ENCODE measurements around the gene ZGLP1.
"Not testable (repeated sequence)": the region's sequence is repeated elsewhere in the genome, so short reads cannot be mapped to it uniquely, and the experiment has no call there.

Gene ZGLP1

GRCh38 chr19:10292789-10293636, 16.6 kb downstream of the ZGLP1 start:
- no peak for DNase-seq

DNA sequence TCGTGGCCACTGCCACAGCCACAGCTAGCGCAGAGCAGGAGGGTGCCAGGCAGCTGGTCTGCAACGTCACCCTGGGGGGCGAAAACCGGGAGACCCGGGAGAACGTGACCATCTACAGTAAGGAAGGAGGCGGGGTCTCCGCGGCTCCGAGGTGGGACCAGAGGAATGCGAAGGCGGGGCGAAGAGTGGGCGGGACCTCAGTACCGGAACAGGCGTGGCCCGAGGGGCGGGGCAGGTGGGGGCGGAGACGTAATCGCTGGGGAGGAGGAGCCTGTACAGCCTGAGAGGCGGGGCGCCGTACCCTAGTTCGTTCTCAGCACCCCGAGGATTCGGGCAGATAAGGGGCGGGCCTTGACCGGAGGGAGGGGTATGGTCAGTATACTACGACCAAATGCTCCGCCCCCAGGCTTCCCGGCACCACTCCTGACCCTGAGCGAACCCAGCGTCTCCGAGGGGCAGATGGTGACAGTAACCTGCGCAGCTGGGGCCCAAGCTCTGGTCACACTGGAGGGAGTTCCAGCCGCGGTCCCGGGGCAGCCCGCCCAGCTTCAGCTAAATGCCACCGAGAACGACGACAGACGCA, 17.3 kb downstream of the ZGLP1 start:
- DNase-seq = no peak

DNA sequence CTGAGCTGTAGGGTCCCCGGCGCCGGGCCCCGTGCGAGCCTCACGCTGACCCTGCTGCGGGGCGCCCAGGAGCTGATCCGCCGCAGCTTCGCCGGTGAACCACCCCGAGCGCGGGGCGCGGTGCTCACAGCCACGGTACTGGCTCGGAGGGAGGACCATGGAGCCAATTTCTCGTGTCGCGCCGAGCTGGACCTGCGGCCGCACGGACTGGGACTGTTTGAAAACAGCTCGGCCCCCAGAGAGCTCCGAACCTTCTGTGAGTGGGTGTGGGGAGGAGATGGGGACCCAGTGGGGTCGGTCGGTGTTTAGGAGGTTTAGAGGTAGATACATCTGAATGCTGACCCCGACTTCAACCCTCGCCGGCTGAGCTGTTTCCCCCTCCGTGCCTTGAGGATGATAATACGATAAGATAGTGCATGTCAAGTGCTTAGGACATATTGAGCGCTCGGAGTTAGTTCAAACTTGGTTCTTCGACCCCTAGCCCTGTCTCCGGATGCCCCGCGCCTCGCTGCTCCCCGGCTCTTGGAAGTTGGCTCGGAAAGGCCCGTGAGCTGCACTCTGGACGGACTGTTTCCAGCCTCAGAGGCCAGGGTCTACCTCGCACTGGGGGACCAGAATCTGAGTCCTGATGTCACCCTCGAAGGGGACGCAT, 17.9 kb downstream of the ZGLP1 start:
- no peak for DNase-seq

DNA sequence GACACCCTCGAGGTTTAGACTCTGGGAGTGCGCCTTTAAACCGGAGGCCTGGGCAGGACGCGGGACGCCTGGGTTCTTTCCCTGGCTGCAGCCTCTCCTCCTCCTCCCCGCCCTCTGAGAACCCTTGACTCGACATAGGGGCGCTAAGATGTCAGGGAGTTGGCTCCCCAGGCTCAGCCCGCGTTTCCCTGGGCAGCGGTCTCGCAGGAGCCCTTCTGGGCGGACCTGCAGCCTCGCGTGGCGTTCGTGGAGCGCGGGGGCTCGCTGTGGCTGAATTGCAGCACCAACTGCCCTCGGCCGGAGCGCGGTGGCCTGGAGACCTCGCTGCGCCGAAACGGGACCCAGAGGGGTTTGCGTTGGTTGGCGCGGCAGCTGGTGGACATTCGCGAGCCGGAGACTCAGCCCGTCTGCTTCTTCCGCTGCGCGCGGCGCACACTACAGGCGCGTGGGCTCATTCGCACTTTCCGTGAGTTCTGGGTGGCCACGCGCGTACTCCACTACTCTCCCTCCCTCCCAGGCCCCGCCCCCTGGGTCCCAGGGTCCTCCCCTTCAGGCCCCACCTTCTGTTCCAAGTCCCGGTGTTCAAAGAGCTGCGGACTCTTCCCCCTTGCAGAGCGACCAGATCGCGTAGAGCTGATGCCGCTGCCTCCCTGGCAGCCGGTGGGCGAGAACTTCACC, 18.6 kb downstream of the ZGLP1 start:
- DNase-seq = peak; percentile 43

- no peak for DNase-seq
These were observed 19.2 kb downstream of the ZGLP1 start for GRCh38 chr19:10290357-10290875.

DNA sequence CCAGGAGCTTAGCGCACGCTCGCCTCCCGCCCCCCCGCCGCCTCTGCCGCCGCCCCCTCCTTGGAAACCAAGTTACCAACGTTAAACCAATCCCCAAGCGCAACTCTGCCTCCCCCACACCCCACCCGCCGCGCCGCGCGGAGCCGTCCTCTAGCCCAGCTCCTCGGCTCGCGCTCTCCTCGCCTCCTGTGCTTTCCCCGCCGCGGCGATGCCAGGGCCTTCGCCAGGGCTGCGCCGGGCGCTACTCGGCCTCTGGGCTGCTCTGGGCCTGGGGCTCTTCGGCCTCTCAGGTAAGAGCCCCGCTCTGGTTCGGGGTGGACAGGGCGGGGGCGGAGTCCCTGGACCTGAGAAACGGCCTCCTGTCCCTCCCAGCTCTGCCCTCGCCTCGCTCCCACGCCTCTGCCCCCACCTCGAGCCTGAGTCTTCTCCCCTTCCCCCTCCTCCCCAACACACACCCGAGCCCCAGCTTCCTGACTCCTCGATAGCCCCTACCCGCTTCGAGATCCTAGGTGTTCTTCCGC, 19.7 kb downstream of the ZGLP1 start, which contains the start of gene ICAM5:
Gene ICAM5, plus strand, starts transcription at position 117 of the 521 bp plus-strand sequence. Its CDS starts 92 bp downstream, at position 209.
- peak; percentile 63 for DNase-seq

DNA sequence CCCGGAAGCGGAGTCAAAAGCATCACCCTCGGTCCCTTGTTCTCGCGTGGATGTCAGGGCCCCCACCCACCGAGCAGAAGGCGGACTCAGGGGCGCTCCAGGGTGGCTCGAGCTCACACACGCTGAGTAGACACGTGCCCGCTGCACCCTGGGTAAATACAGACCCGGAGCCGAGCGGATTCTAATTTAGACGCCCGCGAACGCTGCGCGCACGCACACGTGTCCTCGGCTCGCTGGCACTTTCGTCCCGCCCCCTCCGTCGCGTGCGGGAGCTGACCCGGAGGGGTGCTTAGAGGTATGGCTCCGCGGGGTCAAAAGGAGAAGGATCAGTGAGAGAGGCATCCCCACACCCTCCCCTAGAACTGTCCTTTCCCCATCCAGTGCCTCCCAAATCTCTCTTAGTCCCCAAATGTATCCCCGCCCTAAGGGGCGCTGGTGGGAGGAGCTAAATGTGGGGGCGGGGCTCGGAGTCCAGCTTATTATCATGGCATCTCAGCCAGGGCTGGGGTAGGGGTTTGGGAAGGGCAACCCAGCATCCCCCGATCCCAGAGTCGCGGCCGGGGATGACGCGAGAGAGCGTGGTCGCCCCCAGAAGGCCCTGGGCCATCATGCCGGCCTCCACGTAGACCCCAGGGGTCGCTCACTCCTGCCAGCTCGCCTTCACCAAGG, 20.3 kb downstream of the ZGLP1 start:
- DNase-seq = peak; percentile 78

GRCh38 chr19:10288662-10289166, 20.9 kb downstream of the ZGLP1 start:
- DNase-seq = peak; percentile 58

DNA sequence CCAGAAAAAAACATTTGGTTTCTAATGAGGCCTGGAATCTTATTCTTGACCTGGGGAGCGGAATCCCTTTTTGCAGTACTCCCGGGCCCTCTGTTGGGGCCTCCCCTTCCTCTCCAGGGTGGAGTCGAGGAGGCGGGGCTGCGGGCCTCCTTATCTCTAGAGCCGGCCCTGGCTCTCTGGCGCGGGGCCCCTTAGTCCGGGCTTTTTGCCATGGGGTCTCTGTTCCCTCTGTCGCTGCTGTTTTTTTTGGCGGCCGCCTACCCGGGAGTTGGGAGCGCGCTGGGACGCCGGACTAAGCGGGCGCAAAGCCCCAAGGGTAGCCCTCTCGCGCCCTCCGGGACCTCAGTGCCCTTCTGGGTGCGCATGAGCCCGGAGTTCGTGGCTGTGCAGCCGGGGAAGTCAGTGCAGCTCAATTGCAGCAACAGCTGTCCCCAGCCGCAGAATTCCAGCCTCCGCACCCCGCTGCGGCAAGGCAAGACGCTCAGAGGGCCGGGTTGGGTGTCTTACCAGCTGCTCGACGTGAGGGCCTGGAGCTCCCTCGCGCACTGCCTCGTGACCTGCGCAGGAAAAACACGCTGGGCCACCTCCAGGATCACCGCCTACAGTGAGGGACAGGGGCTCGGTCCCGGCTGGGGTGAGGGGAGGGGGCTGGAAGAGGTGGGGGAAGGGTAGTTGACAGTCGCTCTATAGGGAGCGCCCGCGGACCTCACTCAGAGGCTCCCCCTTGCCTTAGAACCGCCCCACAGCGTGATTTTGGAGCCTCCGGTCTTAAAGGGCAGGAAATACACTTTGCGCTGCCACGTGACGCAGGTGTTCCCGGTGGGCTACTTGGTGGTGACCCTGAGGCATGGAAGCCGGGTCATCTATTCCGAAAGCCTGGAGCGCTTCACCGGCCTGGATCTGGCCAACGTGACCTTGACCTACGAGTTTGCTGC, 22.5 kb downstream of the ZGLP1 start, which contains the start of gene ICAM4:
Gene ICAM4, plus strand, starts transcription at position 153 of the 935 bp plus-strand sequence. Its CDS starts 58 bp downstream, at position 211.
- DNase-seq = no peak

GRCh38 chr19:10285393-10285792, 24.2 kb downstream of the ZGLP1 start:
- DNase-seq = no peak

- no peak for DNase-seq
These were observed 24.7 kb downstream of the ZGLP1 start for GRCh38 chr19:10284960-10285278.

- no peak for DNase-seq
These were observed 25.3 kb downstream of the ZGLP1 start for GRCh38 chr19:10284065-10284959.

DNA sequence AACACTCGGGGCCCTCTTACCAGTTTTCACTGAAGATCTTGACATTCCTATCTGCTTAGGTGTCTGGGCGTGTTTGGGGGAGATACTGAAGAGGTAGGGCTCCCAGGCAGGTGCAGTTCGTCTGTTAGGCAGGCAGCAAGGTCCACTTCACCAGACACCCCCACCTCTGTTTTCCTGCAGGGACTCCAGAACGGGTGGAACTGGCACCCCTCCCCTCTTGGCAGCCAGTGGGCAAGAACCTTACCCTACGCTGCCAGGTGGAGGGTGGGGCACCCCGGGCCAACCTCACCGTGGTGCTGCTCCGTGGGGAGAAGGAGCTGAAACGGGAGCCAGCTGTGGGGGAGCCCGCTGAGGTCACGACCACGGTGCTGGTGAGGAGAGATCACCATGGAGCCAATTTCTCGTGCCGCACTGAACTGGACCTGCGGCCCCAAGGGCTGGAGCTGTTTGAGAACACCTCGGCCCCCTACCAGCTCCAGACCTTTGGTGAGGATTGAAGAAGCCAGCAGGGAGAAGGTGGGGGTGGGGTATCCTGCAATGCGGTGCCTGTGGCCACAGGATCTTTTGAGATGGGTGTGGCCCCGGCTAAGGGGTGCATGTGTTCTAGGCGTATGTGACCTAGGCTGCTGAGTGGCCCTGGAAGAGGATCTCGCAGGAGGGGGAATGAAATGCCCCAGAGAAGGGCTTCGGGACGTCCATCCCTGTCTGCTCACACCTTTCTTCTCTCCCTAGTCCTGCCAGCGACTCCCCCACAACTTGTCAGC, 26.1 kb downstream of the ZGLP1 start:
- DNase-seq = no peak

DNA sequence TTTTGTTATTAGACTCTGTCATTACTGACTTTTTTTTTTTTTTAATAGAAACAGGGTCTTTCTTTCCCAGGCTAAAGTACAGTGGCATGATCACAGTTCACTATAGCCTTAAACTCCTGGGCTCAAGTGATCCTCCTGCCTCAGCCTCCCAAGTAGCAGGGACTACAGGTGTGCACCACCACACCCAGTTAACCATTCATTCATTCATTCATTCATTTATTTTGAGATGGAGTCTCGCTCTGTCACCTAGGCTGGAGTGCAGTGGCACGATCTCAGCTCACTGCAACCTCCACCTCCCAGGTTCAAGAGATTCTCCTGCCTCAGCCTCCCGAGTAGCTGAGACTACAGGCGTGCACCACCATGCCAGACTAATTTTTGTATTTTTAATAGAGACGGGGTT, 27.6 kb downstream of the ZGLP1 start:
- DNase-seq = not testable (repeated sequence)

DNA sequence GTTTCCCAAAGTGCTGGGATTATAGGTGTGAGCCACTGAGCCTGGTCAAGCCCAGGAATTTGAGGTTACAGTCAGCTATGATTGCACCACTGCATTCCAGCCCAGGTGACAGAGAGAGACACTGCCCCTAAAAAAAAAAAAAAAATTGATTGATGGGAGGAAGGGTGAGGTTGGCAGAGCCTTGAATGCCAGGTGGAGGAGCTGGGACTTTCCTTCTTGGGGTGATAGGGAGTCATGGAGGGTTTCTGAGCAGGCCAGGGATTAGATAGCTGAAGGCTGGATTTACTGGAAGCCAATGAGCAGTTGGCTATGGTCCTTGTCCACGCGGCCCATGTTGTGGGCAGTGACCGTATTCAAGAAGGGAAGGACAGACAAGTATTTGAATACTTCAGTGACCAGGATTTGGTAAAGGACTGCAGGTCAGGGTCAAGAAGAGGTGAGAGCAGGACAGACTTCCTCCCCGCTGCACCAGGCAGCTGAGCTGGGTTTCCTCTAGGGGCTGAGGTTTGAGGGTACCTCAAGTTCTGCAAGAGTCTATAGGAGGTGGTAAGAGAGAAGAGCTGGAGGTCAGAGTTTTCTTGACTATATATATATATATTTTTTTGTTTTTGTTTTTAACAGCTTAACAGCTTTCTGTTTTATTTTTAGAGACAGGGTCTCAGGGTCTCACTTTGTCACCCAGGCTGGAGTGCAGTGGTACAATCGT, 29.7 kb downstream of the ZGLP1 start:
- no peak for DNase-seq

DNA sequence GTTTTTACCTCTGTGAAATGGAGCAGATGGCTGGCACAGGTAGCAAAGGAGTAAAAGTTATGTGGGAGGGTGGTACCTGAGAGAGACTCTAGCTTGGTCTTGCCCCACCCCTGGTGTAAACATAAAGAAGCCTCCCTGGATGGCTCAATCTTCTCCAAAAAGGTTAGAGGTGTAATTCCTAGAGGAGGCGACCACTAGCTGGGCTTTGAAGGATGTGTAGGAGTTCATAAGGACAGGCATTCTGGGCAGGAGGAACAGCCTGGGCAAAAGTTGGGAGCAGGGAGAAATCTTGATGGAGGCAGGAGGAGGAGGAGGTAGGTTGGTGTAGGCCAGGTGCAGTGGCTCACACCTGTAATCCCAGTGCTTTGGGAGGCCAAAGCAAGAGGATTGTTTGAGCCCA, 30.7 kb downstream of the ZGLP1 start:
- DNase-seq = no peak

GRCh38 chr19:10277795-10278589, 31.6 kb downstream of the ZGLP1 start:
- no peak for DNase-seq

Data from COR-L47 (cell line).